Spleen (tissue), 11 donors: Measurements from ENCODE around the gene MAGI2. TPM values are rescaled to one million over a fixed set of nuclear protein-coding genes. Genes with fewer than 3 reads are reported as not detected.

Experiments used
- DNase-seq: peaks from one replicate; pipeline ENCODE4 v3.0.0-alpha.2; 2020
- H3K27ac ChIP-seq, 8 donors: fragments of 200-600 bp; sonication (generic) in 7 of 8; 1 replicate in 4 of 8; 2 replicates in 4 of 8; pipeline versions ENCODE4 v1.5.0 to v1.8.0; 2016 to 2021; ENCODE audit warnings: inconsistent platforms in 4 of 8, mild to moderate bottlenecking in 4 of 8, moderate library complexity in 1 of 8
- H3K27me3 ChIP-seq, 7 donors: fragments of 200-600 bp; sonication (generic) in 6 of 7; replicated peaks in 1 of 7; 1 replicate in 4 of 7; 2 replicates in 3 of 7; pipeline versions ENCODE4 v1.5.0 to v1.8.0; 2016 to 2021; ENCODE audit warnings: inconsistent platforms in 3 of 7, mild to moderate bottlenecking in 1 of 7
- H3K36me3 ChIP-seq, 6 donors: fragments of 200-600 bp; sonication (generic) in 5 of 6; 1 replicate in 4 of 6; 2 replicates in 2 of 6; pipeline versions ENCODE4 v1.5.0 to v1.8.0; 2016 to 2021; ENCODE audit warnings: inconsistent platforms in 2 of 6
- H3K4me1 ChIP-seq, 6 donors: fragments of 200-600 bp; sonication (generic) in 5 of 6; 1 replicate in 3 of 6; 2 replicates in 3 of 6; pipeline versions ENCODE4 v1.5.0 to v1.8.0; 2016 to 2021; ENCODE audit warnings: inconsistent platforms in 3 of 6
- H3K4me3 ChIP-seq, 8 donors: fragments of 200-600 bp; sonication (generic) in 7 of 8; 1 replicate in 4 of 8; 2 replicates in 4 of 8; pipeline versions ENCODE4 v1.5.0 to v1.8.0; 2016 to 2021; ENCODE audit warnings: inconsistent platforms in 4 of 8, mild to moderate bottlenecking in 4 of 8, moderate library complexity in 2 of 8
- H3K9me3 ChIP-seq, 8 donors: fragments of 200-600 bp; sonication (generic) in 7 of 8; 1 replicate in 4 of 8; 2 replicates in 4 of 8; pipeline versions ENCODE4 v1.5.0 to v1.8.0; 2016 to 2021; ENCODE audit warnings: inconsistent platforms in 4 of 8
- CTCF ChIP-seq, 11 experiments: fragments of 200-600 bp in 7 of 11; fragments of 450-650 bp in 4 of 11; sonication (generic) in 4 of 11; IDR thresholded peaks in 8 of 11; conservative IDR thresholded peaks in 3 of 11; 1 replicate in 7 of 11; 2 replicates in 4 of 11; pipeline versions ENCODE4 v1.4.0 to v1.8.0; 2016 to 2021; ENCODE audit warnings: antibody characterized with exemption in 11 of 11, inconsistent platforms in 4 of 11, mild to moderate bottlenecking in 1 of 11
- POLR2A ChIP-seq, 3 donors: fragments of 450-650 bp; IDR thresholded peaks; one replicate each; pipeline ENCODE4 v1.5.1; 2017; ENCODE audit warnings: antibody characterized with exemption in 3 of 3, mild to moderate bottlenecking in 1 of 3
- POLR2AphosphoS5 ChIP-seq, 3 donors: sonication (generic); formaldehyde crosslinking; IDR thresholded peaks; one replicate each; pipeline ENCODE4 v1.5.1; 2017; ENCODE audit warnings: antibody characterized with exemption in 3 of 3
- WGBS, 5 donors: extraction: QIAGEN DNeasy Blood & Tissue Kit in 3 of 5; methylation state at CpG; one replicate each; pipeline versions ENCODE4 v1.1.5 to v1.1.7; 2013 to 2018; 5-methylcytosine and 5-hydroxymethylcytosine counted together
- intact Hi-C: fragments of 100-400 bp; cut with DNase I; formaldehyde crosslinking; loops from one replicate; pipeline ENCODE4 v1.15.0; 2023; ENCODE audit warnings: low total_unique reads
- polyA plus RNA-seq, 3 donors: library from polyadenylated mRNA; stranded (reverse); fragments of 200-250 nt; gene quantifications; one replicate each; pipeline ENCODE4 v1.2.1, GENCODE V29; 2013
- total RNA-seq, 7 donors: library from RNA; depleted of rRNA in 3 of 7; stranded (reverse); fragments of >200 nt in 3 of 7; fragmentation: NEBNext Ultra II Directional in 4 of 7; extraction: Animal tissue kit (Norgen Biotek cat#: 25700) in 4 of 7; gene quantifications; one replicate each; pipeline versions ENCODE4 v1.1.0 to v1.2.1, GENCODE V29; 2016 to 2021
- donor health status: healthy with polysubstance abuse.
- donor health status: DM: no; HTN: no; CAD: no; lungs with moderate emphysema.
- donor health status: DM: no; HTN: no; CAD: no.
- donor health status: Bipolar disorder and iron deficiency.
- donor health status: healthy.
- donor health status: DM: no; HTN: no; CAD: no.
- donor health status: DM: yes; HTN: yes; CAD: no.

The MAGI2 gene
- total and polyA plus RNA-seq, 10 donors: 0.74 to 18.1 (median 11.1) TPM

DNA sequence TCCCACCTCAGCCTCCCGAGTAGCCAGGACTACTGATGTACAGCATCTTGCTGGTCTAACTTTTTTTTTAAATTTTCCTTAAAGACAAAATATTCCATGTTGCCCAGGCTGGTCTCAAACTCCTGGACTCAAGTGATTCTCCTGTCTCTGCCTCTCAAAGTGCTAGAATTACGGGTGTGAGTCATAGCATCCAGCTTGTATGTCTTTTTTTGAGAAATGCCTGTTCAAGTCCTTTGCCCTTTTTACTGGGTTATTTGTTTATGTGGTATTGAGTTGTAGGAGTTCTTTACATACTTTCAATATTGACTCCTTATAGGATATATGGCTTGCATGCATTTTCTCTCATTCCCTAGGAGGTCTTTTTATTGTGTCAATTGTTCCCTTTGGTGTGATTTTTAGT, 486.4 kb downstream of the MAGI2 start:
- intact Hi-C loops: no loop called here
- TF ChIP-seq CTCF (IDR thresholded peaks at IDR 0.05 in 8 of 11, conservative IDR thresholded peaks at IDR 0.05 in 3 of 11) (no peak), POLR2AphosphoS5 (IDR thresholded peaks at IDR 0.05) (no peak), POLR2A (IDR thresholded peaks at IDR 0.05) (no peak)
- Histone ChIP-seq H3K4me3 (no peak overlapping the region), H3K27ac (no peak overlapping the region), H3K36me3 (no peaks in the 10 kb centered on the region), H3K27me3 (no peaks in the 10 kb centered on the region), H3K9me3 (no peaks in the 10 kb centered on the region), H3K4me1 (no peaks in the 10 kb centered on the region)
- 83 to 90% (median 87%) methylated on average over 2 of the region's 2 CpGs for WGBS, 5 donors
- DNase-seq: no peak

DNA sequence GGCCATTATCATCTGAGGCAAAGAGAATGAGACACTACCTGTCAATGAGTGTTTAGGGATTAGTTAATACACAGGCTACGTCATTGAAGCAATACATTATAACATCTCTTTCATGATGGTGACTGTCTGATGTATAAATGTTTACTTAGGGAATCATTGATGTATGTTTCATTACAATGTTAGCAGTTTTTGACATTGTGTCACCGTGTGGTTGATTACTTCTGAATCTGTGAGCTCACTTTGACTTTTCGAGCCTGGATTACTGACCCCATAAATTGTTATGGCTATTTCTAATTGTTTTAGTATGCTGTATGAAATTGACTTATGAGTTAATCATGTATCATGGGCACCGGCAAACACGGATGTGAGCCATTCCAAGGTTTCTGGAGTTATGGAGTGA, 494.0 kb downstream of the MAGI2 start:
- H3K4me1 ChIP-seq: no peaks in the 10 kb centered on the region
- H3K27me3 ChIP-seq: no peaks in the 10 kb centered on the region
- H3K4me3 ChIP-seq: no peak overlapping the region
- no peaks in the 10 kb centered on the region for H3K9me3 ChIP-seq
- 90 to 96% (median 93%) methylated on average over 5 of the region's 5 CpGs for WGBS, 5 donors
- DNase-seq: no peak
- intact Hi-C loops: no loop called here
- no peak for TF ChIP-seq POLR2AphosphoS5 (IDR thresholded peaks at IDR 0.05)
- no peak for TF ChIP-seq CTCF (IDR thresholded peaks at IDR 0.05 in 8 of 11, conservative IDR thresholded peaks at IDR 0.05 in 3 of 11)
- no peak for TF ChIP-seq POLR2A (IDR thresholded peaks at IDR 0.05)
- H3K36me3 ChIP-seq: no peaks in the 10 kb centered on the region
- no peak overlapping the region for H3K27ac ChIP-seq

DNA sequence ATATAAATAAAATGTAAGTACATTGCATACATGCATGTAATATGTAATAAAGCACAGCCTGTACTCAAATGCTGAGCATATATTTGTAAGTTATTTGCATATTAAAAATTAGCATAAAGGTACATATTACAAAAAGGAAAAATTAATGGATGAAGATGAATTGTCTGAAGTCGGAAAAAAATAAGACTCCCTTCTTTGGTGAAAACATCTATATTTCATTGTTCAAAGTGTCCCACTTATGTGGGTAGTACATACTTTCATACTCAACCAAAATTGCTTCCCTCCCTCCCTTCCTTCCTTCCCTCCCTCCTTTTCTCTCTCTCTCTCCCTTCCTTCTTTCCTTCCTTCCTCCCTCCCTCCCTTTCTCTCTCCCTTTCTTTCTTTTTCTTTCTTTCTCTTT, 498.1 kb downstream of the MAGI2 start:
- 89 to 93% (median 90%) methylated on average over 1 of the region's 1 CpG for WGBS, 5 donors
- no peak for DNase-seq
- H3K9me3 ChIP-seq: no peaks in the 10 kb centered on the region
- TF ChIP-seq POLR2A (IDR thresholded peaks at IDR 0.05) (no peak), POLR2AphosphoS5 (IDR thresholded peaks at IDR 0.05) (no peak), CTCF (IDR thresholded peaks at IDR 0.05 in 8 of 11, conservative IDR thresholded peaks at IDR 0.05 in 3 of 11) (no peak)
- no peaks in the 10 kb centered on the region for H3K36me3 ChIP-seq
- no peaks in the 10 kb centered on the region for H3K4me1 ChIP-seq
- no peaks in the 10 kb centered on the region for H3K27me3 ChIP-seq
- H3K4me3 ChIP-seq: no peak overlapping the region
- intact Hi-C loops: no loop called here
- H3K27ac ChIP-seq: no peak overlapping the region

GRCh38 chr7:78953726-78954363, 499.6 kb downstream of the MAGI2 start:
- 79 to 89% (median 84%) methylated on average over 5 of the region's 5 CpGs for WGBS, 5 donors
- Histone ChIP-seq H3K4me1 (no peaks in the 10 kb centered on the region), H3K27me3 (no peaks in the 10 kb centered on the region), H3K36me3 (no peaks in the 10 kb centered on the region), H3K9me3 (no peaks in the 10 kb centered on the region), H3K27ac (no peak overlapping the region), H3K4me3 (no peak overlapping the region)
- TF ChIP-seq CTCF (IDR thresholded peaks at IDR 0.05 in 8 of 11, conservative IDR thresholded peaks at IDR 0.05 in 3 of 11) (no peak), POLR2A (IDR thresholded peaks at IDR 0.05) (no peak), POLR2AphosphoS5 (IDR thresholded peaks at IDR 0.05) (no peak)
- DNase-seq: no peak
- intact Hi-C loops: no loop called here
